Liver (tissue), 9 donors: ENCODE measurements around the gene ESD. TPM values are rescaled to one million over a fixed set of nuclear protein-coding genes. Genes with fewer than 3 reads are reported as not detected.

ENCODE experiments used
- DNase-seq: peaks from one replicate; pipeline ENCODE4 v3.0.0-alpha.2; 2017; ENCODE audit warnings: low spot score
- H3K27ac ChIP-seq, 2 donors: one replicate each; pipeline ENCODE4 v1.7.0; 2013; ENCODE audit warnings: inconsistent platforms in 2 of 2, low read length in 2 of 2, control low read depth in 1 of 2, low read depth in 1 of 2, mild to moderate bottlenecking in 1 of 2
- H3K27me3 ChIP-seq, 4 donors: one replicate each; pipeline versions ENCODE4 v1.6.1 to v1.7.0; 2013; ENCODE audit warnings: low read length in 3 of 4, inconsistent platforms in 1 of 4, mild to moderate bottlenecking in 1 of 4, moderate library complexity in 1 of 4; ENCODE audit not compliant: control insufficient read depth in 4 of 4, insufficient read depth in 4 of 4
- H3K36me3 ChIP-seq, 4 donors: one replicate each; pipeline versions ENCODE4 v1.6.1 to v1.7.0; 2013; ENCODE audit warnings: low read length in 3 of 4, mild to moderate bottlenecking in 3 of 4, low read depth in 1 of 4, moderate library complexity in 1 of 4; ENCODE audit not compliant: control insufficient read depth in 4 of 4, insufficient read depth in 3 of 4
- H3K4me1 ChIP-seq, 4 donors: one replicate each; pipeline versions ENCODE4 v1.6.1 to v1.7.0; 2013; ENCODE audit warnings: low read length in 3 of 4, mild to moderate bottlenecking in 3 of 4, moderate library complexity in 1 of 4; ENCODE audit not compliant: control insufficient read depth in 4 of 4, insufficient read depth in 4 of 4
- H3K4me3 ChIP-seq, 3 donors: one replicate each; pipeline versions ENCODE4 v1.6.1 to v1.7.0; 2013; ENCODE audit warnings: low read length in 3 of 3, control low read depth in 1 of 3, low read depth in 1 of 3, mild to moderate bottlenecking in 1 of 3
- H3K9ac ChIP-seq, 2 donors: one replicate each; pipeline ENCODE4 v1.7.0; 2013; ENCODE audit warnings: low read length in 2 of 2, mild to moderate bottlenecking in 2 of 2, moderate library complexity in 2 of 2, control low read depth in 1 of 2, low read depth in 1 of 2
- H3K9me3 ChIP-seq, 4 donors: one replicate each; pipeline versions ENCODE4 v1.6.1 to v1.7.0; 2013; ENCODE audit warnings: low read length in 3 of 4; ENCODE audit not compliant: control insufficient read depth in 4 of 4
- EGR1 ChIP-seq, 2 donors: IDR thresholded peaks; 2 replicates each; pipeline ENCODE4 v1.6.1; 2016 to 2018; ENCODE audit warnings: antibody characterized with exemption in 2 of 2, low read depth in 2 of 2
- FOXA1 ChIP-seq: IDR thresholded peaks from 2 replicates; pipeline ENCODE4 v1.6.1; 2016; ENCODE audit warnings: antibody characterized with exemption
- FOXA2 ChIP-seq: IDR thresholded peaks from 2 replicates; pipeline ENCODE4 v1.6.1; 2016; ENCODE audit warnings: antibody characterized with exemption
- GABPA ChIP-seq, 2 donors: IDR thresholded peaks in 1 of 2; conservative IDR thresholded peaks in 1 of 2; 2 replicates each; pipeline ENCODE4 v1.6.1; 2016; ENCODE audit warnings: antibody characterized with exemption in 2 of 2, mild to moderate bottlenecking in 1 of 2, moderate library complexity in 1 of 2
- HNF4G ChIP-seq: IDR thresholded peaks from 2 replicates; pipeline ENCODE4 v1.6.1; 2016; ENCODE audit warnings: antibody characterized with exemption
- NR2F2 ChIP-seq: IDR thresholded peaks from 2 replicates; pipeline ENCODE4 v1.6.1; 2016; ENCODE audit warnings: antibody characterized with exemption
- RAD21 ChIP-seq, 2 donors: IDR thresholded peaks; 2 replicates each; pipeline ENCODE4 v1.6.1; 2016; ENCODE audit warnings: antibody characterized with exemption in 2 of 2, mild to moderate bottlenecking in 2 of 2
- SP1 ChIP-seq: IDR thresholded peaks from 2 replicates; pipeline ENCODE4 v1.6.1; 2018; ENCODE audit warnings: antibody characterized with exemption, mild to moderate bottlenecking
- TAF1 ChIP-seq: conservative IDR thresholded peaks from 2 replicates; pipeline ENCODE4 v1.6.1; 2016; ENCODE audit warnings: antibody characterized with exemption, mild to moderate bottlenecking
- WGBS: extraction: QIAGEN DNeasy Blood & Tissue Kit; methylation state at CpG from one replicate; pipeline ENCODE4 v1.1.7; 2013; 5-methylcytosine and 5-hydroxymethylcytosine counted together
- polyA plus RNA-seq, 2 donors: library from polyadenylated mRNA; stranded (reverse) in 1 of 2; unstranded in 1 of 2; fragments of 200-250 nt in 1 of 2; fragments of >200 nt in 1 of 2; fragmentation: Nextera tagmentation in 1 of 2; extraction: Ambion mirVana in 1 of 2; gene quantifications; one replicate each; pipeline versions ENCODE4 v1.2.1 to v1.2.3, GENCODE V29; 2013 to 2015
- total RNA-seq, 2 donors: library from RNA; depleted of rRNA; stranded (reverse); fragments of >200 nt; gene quantifications; one replicate each; pipeline ENCODE4 v1.2.3, GENCODE V29; 2014
- TF ChIP-seq, protein P1 (sequence below): IDR thresholded peaks from 2 replicates; pipeline ENCODE4 v1.6.1; 2016; ENCODE audit warnings: antibody characterized with exemption
- TF ChIP-seq, protein P2 (sequence below): IDR thresholded peaks from 2 replicates; pipeline ENCODE4 v1.6.1; 2016; ENCODE audit warnings: antibody characterized with exemption
- TF ChIP-seq, protein P3 (sequence below): IDR thresholded peaks from 2 replicates; pipeline ENCODE4 v1.6.1; 2016; ENCODE audit warnings: antibody characterized with exemption, mild to moderate bottlenecking
- donor health status: healthy.
- donor health status: healthy.
- donor health status: healthy.
- donor health status: healthy.
- donor health status: healthy.

Gene ESD
- total and polyA plus RNA-seq, 4 donors, result 63.3 to 146 (median 72.0) TPM

DNA sequence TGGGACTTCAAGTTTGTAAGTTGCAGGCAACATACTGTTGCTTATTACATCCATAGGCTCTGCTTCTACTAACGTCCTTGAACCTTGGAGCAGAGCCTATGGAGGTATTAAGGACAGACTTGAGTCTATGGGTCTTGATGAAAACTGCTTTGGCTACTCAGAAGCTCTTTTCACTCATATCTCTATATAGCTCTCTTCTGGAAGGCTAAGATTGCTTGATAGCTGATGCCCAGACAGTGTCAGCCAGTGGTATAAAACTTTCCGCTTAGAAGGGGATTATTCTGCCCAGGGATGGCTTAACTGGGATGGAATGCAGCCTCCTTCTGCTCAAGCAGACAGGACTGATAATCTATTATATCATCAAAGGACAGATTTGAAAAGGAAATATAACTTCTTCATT is 25.6 kb upstream of the ESD start:
- H3K27ac ChIP-seq, result no peak overlapping the region
- TF ChIP-seq GABPA (IDR thresholded peaks at IDR 0.05 in 1 of 2, conservative IDR thresholded peaks at IDR 0.05 in 1 of 2) (no peak), EGR1 (IDR thresholded peaks at IDR 0.05; ENCODE audit: low read depth in 2 of 2) (no peak), HNF4G (no peak), TAF1 (no peak), FOXA2 (no peak), NR2F2 (no peak)
- TF ChIP-seq, protein P1, sequence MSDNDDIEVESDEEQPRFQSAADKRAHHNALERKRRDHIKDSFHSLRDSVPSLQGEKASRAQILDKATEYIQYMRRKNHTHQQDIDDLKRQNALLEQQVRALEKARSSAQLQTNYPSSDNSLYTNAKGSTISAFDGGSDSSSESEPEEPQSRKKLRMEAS, result no peak
- TF ChIP-seq, protein P2, sequence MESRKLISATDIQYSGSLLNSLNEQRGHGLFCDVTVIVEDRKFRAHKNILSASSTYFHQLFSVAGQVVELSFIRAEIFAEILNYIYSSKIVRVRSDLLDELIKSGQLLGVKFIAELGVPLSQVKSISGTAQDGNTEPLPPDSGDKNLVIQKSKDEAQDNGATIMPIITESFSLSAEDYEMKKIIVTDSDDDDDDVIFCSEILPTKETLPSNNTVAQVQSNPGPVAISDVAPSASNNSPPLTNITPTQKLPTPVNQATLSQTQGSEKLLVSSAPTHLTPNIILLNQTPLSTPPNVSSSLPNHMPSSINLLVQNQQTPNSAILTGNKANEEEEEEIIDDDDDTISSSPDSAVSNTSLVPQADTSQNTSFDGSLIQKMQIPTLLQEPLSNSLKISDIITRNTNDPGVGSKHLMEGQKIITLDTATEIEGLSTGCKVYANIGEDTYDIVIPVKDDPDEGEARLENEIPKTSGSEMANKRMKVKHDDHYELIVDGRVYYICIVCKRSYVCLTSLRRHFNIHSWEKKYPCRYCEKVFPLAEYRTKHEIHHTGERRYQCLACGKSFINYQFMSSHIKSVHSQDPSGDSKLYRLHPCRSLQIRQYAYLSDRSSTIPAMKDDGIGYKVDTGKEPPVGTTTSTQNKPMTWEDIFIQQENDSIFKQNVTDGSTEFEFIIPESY, result no peak
- H3K4me3 ChIP-seq, result no peak overlapping the region
- H3K4me1 ChIP-seq, result no peaks in the 10 kb centered on the region
- H3K27me3 ChIP-seq, result no peaks in the 10 kb centered on the region
- DNase-seq, result no peak
- H3K9me3 ChIP-seq, result no peaks in the 10 kb centered on the region
- no peaks in the 10 kb centered on the region for H3K36me3 ChIP-seq
- WGBS, result 93% methylated on average over 2 of the region's 2 CpGs
- H3K9ac ChIP-seq, result no peak overlapping the region

DNA sequence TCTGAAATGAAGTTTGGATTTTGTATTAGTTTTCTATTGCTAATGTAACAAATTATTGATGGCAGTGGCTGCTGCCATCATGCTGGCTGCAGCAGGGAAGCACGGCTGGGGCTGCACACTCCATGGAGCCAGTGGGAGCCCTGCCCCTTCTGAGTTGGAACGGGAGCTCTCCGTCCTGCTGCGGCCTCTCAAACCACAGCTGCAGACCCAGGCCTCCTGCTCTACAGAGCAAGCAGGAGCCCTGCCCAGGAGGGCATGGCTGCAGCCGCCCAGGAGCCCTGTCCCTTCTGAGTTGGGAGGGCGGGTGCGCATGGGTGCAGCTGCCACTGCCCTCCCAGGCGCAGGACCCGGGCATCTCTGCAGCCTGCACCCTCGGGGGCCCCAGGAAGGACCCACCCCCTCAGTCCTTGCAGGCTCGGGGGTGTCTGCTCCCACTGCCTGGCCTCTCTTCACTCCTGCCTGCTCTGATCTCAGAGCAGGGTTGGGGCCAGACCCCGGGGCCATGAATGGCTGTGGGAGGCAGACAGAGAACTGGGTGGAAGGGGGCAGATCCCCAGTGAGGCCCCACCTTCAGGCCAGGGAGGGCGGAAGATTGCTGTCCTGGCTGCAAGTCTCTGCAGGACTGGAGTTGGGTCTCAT is 21.0 kb upstream of the ESD start:
- H3K4me1 ChIP-seq, result peaks cover 2 to 7% (median 5%) of the 10 kb centered on the region in 4 donors
- peaks cover 0 to under 1% (median 0%) of the 10 kb centered on the region in 4 donors for H3K9me3 ChIP-seq
- no peak for DNase-seq
- no peak overlapping the region for H3K9ac ChIP-seq
- H3K36me3 ChIP-seq, result no peaks in the 10 kb centered on the region
- no peak overlapping the region for H3K27ac ChIP-seq
- H3K27me3 ChIP-seq, result no peaks in the 10 kb centered on the region
- H3K4me3 ChIP-seq, result no peak overlapping the region
- TF ChIP-seq FOXA1 (no peak), SP1 (no peak), HNF4G (no peak), RAD21 (IDR thresholded peaks at IDR 0.05) (no peak)
- TF ChIP-seq, protein P2, result no peak
- TF ChIP-seq, protein P3, sequence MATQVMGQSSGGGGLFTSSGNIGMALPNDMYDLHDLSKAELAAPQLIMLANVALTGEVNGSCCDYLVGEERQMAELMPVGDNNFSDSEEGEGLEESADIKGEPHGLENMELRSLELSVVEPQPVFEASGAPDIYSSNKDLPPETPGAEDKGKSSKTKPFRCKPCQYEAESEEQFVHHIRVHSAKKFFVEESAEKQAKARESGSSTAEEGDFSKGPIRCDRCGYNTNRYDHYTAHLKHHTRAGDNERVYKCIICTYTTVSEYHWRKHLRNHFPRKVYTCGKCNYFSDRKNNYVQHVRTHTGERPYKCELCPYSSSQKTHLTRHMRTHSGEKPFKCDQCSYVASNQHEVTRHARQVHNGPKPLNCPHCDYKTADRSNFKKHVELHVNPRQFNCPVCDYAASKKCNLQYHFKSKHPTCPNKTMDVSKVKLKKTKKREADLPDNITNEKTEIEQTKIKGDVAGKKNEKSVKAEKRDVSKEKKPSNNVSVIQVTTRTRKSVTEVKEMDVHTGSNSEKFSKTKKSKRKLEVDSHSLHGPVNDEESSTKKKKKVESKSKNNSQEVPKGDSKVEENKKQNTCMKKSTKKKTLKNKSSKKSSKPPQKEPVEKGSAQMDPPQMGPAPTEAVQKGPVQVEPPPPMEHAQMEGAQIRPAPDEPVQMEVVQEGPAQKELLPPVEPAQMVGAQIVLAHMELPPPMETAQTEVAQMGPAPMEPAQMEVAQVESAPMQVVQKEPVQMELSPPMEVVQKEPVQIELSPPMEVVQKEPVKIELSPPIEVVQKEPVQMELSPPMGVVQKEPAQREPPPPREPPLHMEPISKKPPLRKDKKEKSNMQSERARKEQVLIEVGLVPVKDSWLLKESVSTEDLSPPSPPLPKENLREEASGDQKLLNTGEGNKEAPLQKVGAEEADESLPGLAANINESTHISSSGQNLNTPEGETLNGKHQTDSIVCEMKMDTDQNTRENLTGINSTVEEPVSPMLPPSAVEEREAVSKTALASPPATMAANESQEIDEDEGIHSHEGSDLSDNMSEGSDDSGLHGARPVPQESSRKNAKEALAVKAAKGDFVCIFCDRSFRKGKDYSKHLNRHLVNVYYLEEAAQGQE, result no peak
- 95% methylated on average over 13 of the region's 13 CpGs for WGBS
